GM18868 (cell line): ENCODE data around the gene GSTM2.
"Not testable (repeated sequence)": the region's sequence is repeated elsewhere in the genome, so short reads cannot be mapped to it uniquely, and the experiment has no call there.

ENCODE experiments used
- ATAC-seq: cut with Tn5 transposase; IDR thresholded peaks from one replicate; pipeline ENCODE4 v1.9.1; 2021; ENCODE audit warnings: mild to moderate bottlenecking, moderate library complexity; ENCODE audit not compliant: unreplicated experiment

The GSTM2 gene

GRCh38 chr1:109643385-109644230 lies 24.2 kb upstream of the GSTM2 start:
- ATAC-seq = peak; percentile 89

- no peak for ATAC-seq
Observed at GRCh38 chr1:109644670-109645069, 23.2 kb upstream of the GSTM2 start.

DNA sequence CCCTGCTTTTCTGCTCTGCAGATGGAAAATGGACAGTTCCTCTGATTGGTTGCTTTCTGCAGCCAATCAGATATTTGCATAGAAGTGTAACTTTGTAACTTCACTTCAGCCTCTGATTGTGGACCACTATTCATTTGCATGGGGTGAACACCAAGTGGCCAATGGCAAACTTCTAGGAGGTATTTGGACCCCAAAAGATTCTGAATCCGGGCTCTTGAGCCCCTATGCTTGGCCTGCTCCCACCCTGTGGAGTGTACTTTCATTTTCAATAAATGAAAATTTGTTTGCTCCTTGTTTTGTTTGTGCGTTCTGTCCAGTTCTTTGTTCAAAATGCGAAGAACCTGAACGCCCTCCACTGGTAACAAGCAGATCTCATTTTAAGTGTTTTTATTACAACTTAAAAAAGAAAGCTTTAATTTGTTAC lies 18.4 kb upstream of the GSTM2 start:
- ATAC-seq = no peak

DNA sequence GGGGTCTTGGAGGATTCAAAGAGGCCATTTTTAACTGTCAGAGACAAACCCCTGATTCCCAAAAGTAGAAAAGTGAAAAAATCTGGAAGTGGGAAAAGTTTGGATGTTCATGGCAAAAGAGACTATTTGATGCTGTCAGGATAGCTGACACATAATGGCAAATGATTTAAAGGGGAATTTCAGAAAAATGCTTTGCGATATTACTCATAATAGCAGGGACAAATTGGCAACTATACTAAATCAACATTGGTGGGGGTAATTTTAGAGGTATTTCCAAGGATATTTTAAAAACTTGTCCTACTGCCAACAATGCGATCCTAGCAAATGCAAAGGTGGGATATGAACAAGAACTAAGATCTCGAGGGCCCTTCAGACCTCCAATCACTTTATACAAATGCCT lies 17.2 kb upstream of the GSTM2 start:
- ATAC-seq = no peak

- no peak for ATAC-seq
Observed at GRCh38 chr1:109652402-109652801, 15.5 kb upstream of the GSTM2 start.

GRCh38 chr1:109653306-109653705 lies 14.6 kb upstream of the GSTM2 start:
- ATAC-seq = no peak

DNA sequence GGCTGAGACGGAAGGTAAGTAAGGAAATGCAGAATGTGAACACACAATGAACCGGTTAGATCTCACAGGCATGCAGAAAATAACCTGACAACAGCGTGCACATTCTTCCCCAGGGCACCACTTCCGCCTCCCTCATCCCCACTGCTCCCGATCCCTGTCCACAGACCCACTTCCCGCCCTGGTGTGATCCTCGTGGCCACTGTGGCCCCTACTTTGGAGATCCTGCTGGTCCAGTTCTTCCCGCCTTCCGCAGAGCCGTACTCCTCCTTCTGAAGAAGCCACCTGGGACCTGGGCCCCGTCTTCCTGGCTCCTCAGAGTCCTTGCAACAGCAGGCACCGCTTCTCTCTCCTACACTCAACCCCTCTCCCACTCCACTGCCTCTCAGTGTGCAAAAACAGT lies 13.3 kb upstream of the GSTM2 start:
- no peak for ATAC-seq

- ATAC-seq = peak; percentile 90
Observed at GRCh38 chr1:109655615-109656519, 12.0 kb upstream of the GSTM2 start, which contains the start of gene GSTM4. Gene GSTM4 (plus strand): TSS chr1:109656099. CDS start chr1:109656390, 291 bp downstream.

- ATAC-seq = no peak
Observed at GRCh38 chr1:109657395-109657794, 10.5 kb upstream of the GSTM2 start.

DNA sequence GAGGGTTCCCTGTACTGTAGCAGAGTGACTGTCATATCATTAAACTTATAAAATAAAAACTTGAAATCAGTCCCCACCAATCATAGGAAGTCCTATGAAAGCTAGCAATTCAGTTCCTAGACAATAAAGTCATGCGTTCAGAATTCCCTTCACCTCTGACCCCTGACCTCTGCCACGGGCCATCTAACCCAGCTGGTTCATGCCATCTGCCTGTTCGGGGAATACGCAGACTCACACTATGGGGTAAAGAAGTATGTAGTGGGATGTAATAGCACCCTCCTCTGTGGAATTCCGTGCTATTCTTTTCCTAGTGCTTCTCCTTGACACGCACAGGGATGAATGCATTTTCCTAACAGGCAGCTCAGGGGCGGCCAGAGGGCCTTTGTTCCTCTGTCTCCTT lies 9.9 kb upstream of the GSTM2 start:
- no peak for ATAC-seq

DNA sequence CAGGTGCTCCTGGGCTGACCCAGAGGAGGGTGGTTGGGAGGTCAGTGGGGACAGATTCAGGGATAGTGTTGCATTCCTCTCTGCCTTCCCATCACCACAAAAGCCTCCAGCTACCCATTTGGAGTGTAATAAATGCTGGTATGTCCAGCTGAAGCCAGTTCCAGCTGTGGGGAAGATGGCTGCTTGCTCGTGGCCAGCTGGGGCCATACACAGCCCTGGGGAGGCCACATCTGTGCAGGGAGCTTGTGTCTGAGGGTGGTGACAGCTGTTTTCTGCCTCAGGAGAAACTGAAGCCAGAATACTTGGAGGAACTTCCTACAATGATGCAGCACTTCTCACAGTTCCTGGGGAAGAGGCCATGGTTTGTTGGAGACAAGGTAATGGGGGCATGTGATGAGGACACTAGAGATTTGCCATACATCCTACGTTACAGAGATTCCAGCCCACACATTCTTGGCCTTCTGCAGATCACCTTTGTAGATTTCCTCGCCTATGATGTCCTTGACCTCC lies 9.3 kb upstream of the GSTM2 start:
- ATAC-seq = no peak

- no peak for ATAC-seq
Observed at GRCh38 chr1:109659145-109659544, 8.7 kb upstream of the GSTM2 start.

DNA sequence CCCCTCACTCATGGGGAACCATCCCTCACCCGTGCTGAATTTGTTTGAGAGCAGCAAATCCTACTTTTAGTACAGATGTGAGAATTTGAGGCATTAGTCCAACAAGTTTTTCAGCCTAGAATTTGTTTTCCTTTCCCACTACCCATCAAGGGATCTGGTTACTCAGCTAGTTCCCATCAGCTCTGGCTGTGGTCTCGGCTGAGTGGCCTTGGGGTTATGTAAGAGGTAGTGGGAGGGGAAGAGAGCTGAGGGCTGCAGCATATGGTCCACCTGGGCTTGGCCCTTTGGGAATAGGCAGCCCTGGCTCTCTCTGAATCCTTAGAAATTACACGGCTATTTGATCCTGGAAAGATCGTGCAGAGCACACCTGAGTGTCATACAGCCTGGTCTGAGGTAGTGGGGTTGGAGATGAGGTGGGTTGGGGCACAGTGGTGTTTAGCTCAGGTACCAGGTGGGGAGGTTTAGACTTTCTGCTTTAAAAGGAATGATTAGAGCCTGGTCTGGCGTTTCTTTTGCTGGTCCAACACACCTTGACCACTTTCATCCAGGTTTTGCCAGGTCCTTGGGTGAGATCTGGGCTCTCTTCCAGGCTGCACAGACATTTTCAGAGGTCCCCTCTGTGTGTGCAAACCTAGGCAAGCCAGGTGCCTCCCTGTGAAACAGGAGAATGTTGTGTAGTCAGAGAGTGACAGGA lies 7.7 kb upstream of the GSTM2 start:
- ATAC-seq = no peak

GRCh38 chr1:109660691-109661026 lies 7.2 kb upstream of the GSTM2 start:
- ATAC-seq = not testable (repeated sequence)

DNA sequence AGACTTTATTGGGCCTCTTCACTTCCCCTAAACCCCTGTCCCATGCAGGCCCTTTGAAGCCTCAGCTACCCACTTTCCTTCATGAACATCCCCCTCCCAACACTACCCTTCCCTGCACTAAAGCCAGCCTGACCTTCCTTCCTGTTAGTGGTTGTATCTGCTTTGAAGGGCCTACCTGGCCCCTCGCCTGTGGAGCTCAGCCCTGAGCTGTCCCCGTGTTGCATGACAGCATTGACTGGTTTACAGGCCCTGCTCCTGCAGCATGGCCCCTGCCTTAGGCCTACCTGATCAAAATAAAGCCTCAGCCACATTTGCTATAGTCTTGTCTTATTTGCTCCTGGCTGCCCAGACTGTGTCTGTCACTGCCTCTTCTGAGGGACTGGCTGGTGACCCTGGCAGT lies 6.5 kb upstream of the GSTM2 start:
- ATAC-seq = no peak

DNA sequence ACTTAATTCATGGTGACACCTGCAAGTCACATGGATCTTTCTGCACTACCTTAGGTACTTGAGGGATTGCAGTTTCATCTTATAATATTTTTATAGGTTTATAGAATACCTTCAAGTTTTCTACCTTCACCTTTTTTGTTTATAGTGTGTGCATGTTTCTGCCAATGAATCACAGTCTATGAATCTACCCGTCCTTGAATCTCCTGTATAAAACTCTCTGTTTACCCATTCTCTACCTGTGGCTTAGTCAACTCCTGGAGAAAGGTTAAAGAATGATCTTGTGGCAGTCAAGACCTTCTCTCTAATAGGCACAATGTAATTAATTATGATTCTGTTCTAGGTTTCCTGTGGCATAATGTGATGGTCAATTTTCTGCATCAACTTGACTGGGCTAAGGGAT lies 3.2 kb upstream of the GSTM2 start:
- ATAC-seq = no peak

DNA sequence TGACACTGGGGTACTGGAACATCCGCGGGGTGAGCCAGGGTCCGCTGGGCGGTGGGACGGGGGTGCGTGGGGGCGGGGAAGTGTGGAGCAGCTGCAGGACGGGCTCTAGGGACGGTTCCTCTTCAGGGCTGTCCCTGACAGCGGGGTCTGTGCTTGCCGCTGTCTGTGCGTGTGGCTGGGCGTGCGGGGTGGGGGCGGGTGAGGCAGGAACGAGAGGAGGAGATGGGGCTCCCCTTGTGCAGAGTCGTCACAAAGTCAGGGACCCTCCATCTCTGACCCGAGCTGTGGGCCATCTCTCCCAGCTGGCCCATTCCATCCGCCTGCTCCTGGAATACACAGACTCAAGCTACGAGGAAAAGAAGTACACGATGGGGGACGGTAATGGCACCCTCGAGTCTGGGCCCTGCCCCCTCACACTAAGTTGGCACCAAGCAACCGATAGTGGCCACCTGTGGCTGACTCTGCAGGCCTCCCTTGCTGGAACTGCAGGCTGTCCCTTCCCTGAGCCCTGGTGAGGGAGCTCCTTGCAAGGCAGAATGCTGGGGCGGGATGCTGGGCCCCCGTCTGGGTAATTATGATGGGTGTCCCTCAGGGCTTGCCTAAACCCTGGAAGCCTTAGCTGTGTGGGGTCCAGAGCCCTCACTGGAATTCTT lies 392 bp downstream of the GSTM2 start:
- ATAC-seq = no peak

GRCh38 chr1:109669246-109669948 lies 1.5 kb downstream of the GSTM2 start:
- no peak for ATAC-seq

DNA sequence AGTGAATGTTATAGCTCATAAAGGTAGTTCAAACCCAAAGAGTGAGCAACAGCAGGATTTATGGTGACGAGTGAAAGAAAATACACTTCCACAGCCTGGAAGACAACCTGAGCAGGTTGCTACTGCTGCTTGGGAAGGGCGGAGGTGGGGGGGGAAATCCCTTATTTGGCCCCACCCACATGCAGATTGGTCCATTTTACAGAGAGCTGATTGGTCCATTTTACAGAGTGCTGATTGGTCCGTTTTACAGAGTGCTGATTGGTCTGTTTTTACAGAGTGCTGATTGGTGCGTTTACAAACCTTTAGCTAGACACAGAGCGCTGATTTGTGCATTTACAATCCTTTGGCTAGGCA lies 2.1 kb downstream of the GSTM2 start:
- not testable (repeated sequence) for ATAC-seq

DNA sequence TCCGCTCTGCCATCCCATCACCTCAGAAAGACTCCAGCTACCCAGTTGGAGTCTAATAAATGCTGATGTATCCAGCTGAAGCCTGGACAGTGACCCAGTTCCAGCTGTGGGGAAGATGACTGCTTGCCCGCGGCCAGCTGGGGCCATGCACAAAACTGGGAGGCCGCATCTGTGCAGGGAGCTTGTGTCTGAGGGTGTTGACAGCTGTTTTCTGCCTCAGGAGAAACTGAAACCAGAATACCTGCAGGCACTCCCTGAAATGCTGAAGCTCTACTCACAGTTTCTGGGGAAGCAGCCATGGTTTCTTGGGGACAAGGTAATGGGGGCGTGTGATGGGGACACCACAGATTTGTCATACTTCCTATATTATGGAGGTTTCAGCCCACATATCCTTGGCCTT lies 3.2 kb downstream of the GSTM2 start:
- no peak for ATAC-seq
